SU-DHL-6 (cell line): ENCODE data around the gene SPEF1.

ENCODE experiments used
- H2AFZ ChIP-seq: fragments of 200-600 bp; sonication (generic); 2 replicates; pipeline ENCODE4 v1.6.1; 2014; ENCODE audit warnings: low read depth, mild to moderate bottlenecking, moderate library complexity, mixed read lengths, antibody characterized with exemption, low read length; ENCODE audit not compliant: severe bottlenecking
- H3F3A ChIP-seq: fragments of 200-600 bp; shearing (Covaris generic); 2 replicates; pipeline ENCODE4 v1.6.0; 2016; ENCODE audit warnings: antibody characterized with exemption, mild to moderate bottlenecking; ENCODE audit not compliant: insufficient read depth
- H3K27ac ChIP-seq: fragments of 200-600 bp; sonication (generic); 2 replicates; pipeline ENCODE4 v1.5.1; 2016; ENCODE audit warnings: low read depth, mild to moderate bottlenecking, low read length, moderate library complexity, mixed read lengths
- H3K27me3 ChIP-seq: fragments of 200-600 bp; sonication (generic), shearing (Covaris generic); 2 replicates; pipeline ENCODE4 v1.6.0; 2014; ENCODE audit warnings: mild to moderate bottlenecking, low read length
- H3K36me3 ChIP-seq: fragments of 200-600 bp; sonication (generic); 2 replicates; pipeline ENCODE4 v1.6.1; 2014; ENCODE audit warnings: mild to moderate bottlenecking, low read length, mixed read lengths
- H3K4me2 ChIP-seq: fragments of 300-600, 200-600 bp; shearing (Covaris generic), sonication (generic); 2 replicates; pipeline ENCODE4 v1.6.0; 2014; ENCODE audit warnings: low read length, low read depth, mild to moderate bottlenecking; ENCODE audit not compliant: poor library complexity, severe bottlenecking
- H3K4me3 ChIP-seq: fragments of 200-600 bp; sonication (generic); 2 replicates; pipeline ENCODE4 v1.5.1; 2014; ENCODE audit warnings: antibody characterized with exemption, low read length, mild to moderate bottlenecking, mixed read lengths; ENCODE audit not compliant: insufficient read depth, poor library complexity, severe bottlenecking
- H3K79me2 ChIP-seq: fragments of 200-600 bp; sonication (generic); 2 replicates; pipeline ENCODE4 v1.6.1; 2014; ENCODE audit warnings: mild to moderate bottlenecking, low read length, moderate library complexity; ENCODE audit not compliant: insufficient read depth
- H3K9ac ChIP-seq: fragments of 200-600 bp; sonication (generic); 2 replicates; pipeline ENCODE4 v1.7.0; 2014; ENCODE audit warnings: mild to moderate bottlenecking, low read length
- H3K9me2 ChIP-seq: fragments of 200-600 bp; sonication (generic); replicated peaks from 2 replicates; pipeline ENCODE4 v1.6.1; 2014; ENCODE audit warnings: low read length; ENCODE audit not compliant: insufficient read depth
- H3K9me3 ChIP-seq: fragments of 200-600 bp; sonication (generic); 2 replicates; pipeline ENCODE4 v1.6.1; 2014; ENCODE audit warnings: low read length, mixed read lengths; ENCODE audit not compliant: insufficient read depth
- H4K20me1 ChIP-seq: fragments of 200-600 bp; sonication (generic); 2 replicates; pipeline ENCODE4 v1.6.1; 2014; ENCODE audit warnings: low read depth, mild to moderate bottlenecking, antibody characterized with exemption, low read length, moderate library complexity, mixed read lengths
- EZH2phosphoT487 ChIP-seq: fragments of 200-600 bp; sonication (generic), shearing (Covaris generic); conservative IDR thresholded peaks from 2 replicates; pipeline ENCODE4 v1.6.1; 2018; ENCODE audit warnings: mild to moderate bottlenecking, antibody characterized with exemption, low read length, moderate library complexity, mixed read lengths
- TF ChIP-seq, protein P1 (sequence below): fragments of 200-600 bp; sonication (generic); IDR thresholded peaks from one replicate; pipeline ENCODE4 v1.5.1; 2017; ENCODE audit warnings: antibody characterized with exemption, mild to moderate bottlenecking, low read length, moderate library complexity; ENCODE audit not compliant: insufficient read depth, poor library complexity, severe bottlenecking

The SPEF1 gene

GRCh38 chr20:3766422-3767109 is 14.7 kb downstream of the SPEF1 start:
- H3K4me3 ChIP-seq, result peak overlapping the region; percentile 97
- no peaks in the 10 kb centered on the region for H3K9me2 ChIP-seq
- peak overlapping the region; percentile 92 for H3K9ac ChIP-seq
- H3F3A ChIP-seq, result peaks cover 7% of the 10 kb centered on the region; the same call in 1 of the 2 replicates
- no peaks in the 10 kb centered on the region for H3K36me3 ChIP-seq
- TF ChIP-seq, protein P1, sequence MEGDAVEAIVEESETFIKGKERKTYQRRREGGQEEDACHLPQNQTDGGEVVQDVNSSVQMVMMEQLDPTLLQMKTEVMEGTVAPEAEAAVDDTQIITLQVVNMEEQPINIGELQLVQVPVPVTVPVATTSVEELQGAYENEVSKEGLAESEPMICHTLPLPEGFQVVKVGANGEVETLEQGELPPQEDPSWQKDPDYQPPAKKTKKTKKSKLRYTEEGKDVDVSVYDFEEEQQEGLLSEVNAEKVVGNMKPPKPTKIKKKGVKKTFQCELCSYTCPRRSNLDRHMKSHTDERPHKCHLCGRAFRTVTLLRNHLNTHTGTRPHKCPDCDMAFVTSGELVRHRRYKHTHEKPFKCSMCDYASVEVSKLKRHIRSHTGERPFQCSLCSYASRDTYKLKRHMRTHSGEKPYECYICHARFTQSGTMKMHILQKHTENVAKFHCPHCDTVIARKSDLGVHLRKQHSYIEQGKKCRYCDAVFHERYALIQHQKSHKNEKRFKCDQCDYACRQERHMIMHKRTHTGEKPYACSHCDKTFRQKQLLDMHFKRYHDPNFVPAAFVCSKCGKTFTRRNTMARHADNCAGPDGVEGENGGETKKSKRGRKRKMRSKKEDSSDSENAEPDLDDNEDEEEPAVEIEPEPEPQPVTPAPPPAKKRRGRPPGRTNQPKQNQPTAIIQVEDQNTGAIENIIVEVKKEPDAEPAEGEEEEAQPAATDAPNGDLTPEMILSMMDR, result no peak
- TF ChIP-seq EZH2phosphoT487, result no peak
- H4K20me1 ChIP-seq, result no peaks in the 10 kb centered on the region
- H3K27ac ChIP-seq, result no peak overlapping the region
- H3K4me2 ChIP-seq, result peak overlapping the region; percentile 80
- no peaks in the 10 kb centered on the region for H3K27me3 ChIP-seq
- no peak overlapping the region for H2AFZ ChIP-seq
- no peaks in the 10 kb centered on the region for H3K9me3 ChIP-seq
- H3K79me2 ChIP-seq, result peaks cover 34% of the 10 kb centered on the region

DNA sequence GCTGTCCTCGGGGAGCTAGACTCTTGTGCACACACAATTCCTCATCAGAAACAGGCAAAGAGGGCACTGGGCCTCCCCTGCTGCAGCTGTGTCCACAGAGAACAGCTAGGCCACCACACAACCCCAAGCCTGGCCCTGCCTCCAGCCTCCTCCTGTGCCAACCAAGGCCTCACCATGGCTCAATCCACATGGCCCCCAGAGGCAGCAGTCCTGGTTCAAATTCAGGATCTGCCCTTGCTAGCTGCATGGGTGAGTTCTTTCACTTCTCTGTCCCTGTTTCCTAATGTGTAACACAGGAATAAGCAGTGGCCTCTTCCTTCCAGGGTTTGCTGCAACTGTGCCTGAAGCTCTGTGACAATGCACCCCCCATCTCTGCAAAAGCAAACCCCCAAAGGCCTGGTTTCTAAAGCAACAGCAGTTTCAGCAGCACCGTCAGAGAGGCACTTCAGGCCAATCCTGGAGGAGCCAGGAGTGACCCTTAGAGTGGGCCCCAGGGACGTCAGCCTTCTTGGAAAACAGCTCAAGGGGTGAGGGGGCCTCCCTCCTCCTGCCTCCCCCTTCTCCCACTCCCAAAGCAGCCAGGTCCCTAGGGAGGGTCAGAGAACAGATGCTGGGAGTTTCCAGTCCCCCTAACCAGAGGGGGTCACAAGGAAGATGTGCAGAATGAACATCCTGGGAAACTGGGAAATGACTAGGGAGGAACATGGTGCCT is 15.9 kb downstream of the SPEF1 start:
- TF ChIP-seq, protein P1, result no peak
- no peak for TF ChIP-seq EZH2phosphoT487
- H3K27me3 ChIP-seq, result no peaks in the 10 kb centered on the region
- H3K9me2 ChIP-seq, result no peaks in the 10 kb centered on the region
- no peak overlapping the region for H3K4me2 ChIP-seq
- H3K9me3 ChIP-seq, result no peaks in the 10 kb centered on the region
- no peaks in the 10 kb centered on the region for H3K36me3 ChIP-seq
- H3K79me2 ChIP-seq, result peaks cover 44% of the 10 kb centered on the region
- H4K20me1 ChIP-seq, result no peaks in the 10 kb centered on the region
- no peak overlapping the region for H2AFZ ChIP-seq
- H3F3A ChIP-seq, result peaks cover 7% of the 10 kb centered on the region; the same call in 1 of the 2 replicates
- no peak overlapping the region for H3K4me3 ChIP-seq
- no peak overlapping the region for H3K27ac ChIP-seq
- no peak overlapping the region for H3K9ac ChIP-seq

GRCh38 chr20:3764659-3765058 is 16.6 kb downstream of the SPEF1 start:
- H3K4me2 ChIP-seq, result no peak overlapping the region
- peaks cover 7% of the 10 kb centered on the region; the same call in 1 of the 2 replicates for H3F3A ChIP-seq
- H3K79me2 ChIP-seq, result peaks cover 48% of the 10 kb centered on the region
- no peaks in the 10 kb centered on the region for H3K9me2 ChIP-seq
- no peak overlapping the region for H2AFZ ChIP-seq
- no peak for TF ChIP-seq EZH2phosphoT487
- TF ChIP-seq, protein P1, result no peak
- no peak overlapping the region for H3K27ac ChIP-seq
- H3K36me3 ChIP-seq, result no peaks in the 10 kb centered on the region
- no peaks in the 10 kb centered on the region for H4K20me1 ChIP-seq
- no peaks in the 10 kb centered on the region for H3K9me3 ChIP-seq
- H3K27me3 ChIP-seq, result no peaks in the 10 kb centered on the region
- H3K9ac ChIP-seq, result no peak overlapping the region
- no peak overlapping the region for H3K4me3 ChIP-seq
